Calu3 (cell line): ENCODE results near the gene ZDHHC22. TPM values are rescaled to one million over a fixed set of nuclear protein-coding genes. Genes with fewer than 3 reads are reported as not detected.

ENCODE experiments used
- BruUV-seq: library from RNA; stranded (reverse); fragments of 400-500 nt; replicated peaks from 2 replicates; lab custom pipeline; 2021; lab: Mats Ljungman, UMichigan
- CTCF ChIA-PET: fragments of 300-600 bp; sonication (Branson Sonifier 250); formaldehyde crosslinking; loops from one replicate; lab custom pipeline; 2022; ENCODE audit warnings: antibody characterized with exemption; lab: Charles Lee
- DNase-seq: peaks from one replicate; pipeline ENCODE4 v3.0.0; 2022
- H3K27ac Mint-ChIP-seq: one replicate; pipeline ENCODE4 v1.8.0; 2022; ENCODE audit warnings: mixed read lengths; ENCODE audit not compliant: unreplicated experiment
- H3K27me3 Mint-ChIP-seq: one replicate; pipeline ENCODE4 v1.8.0; 2022; ENCODE audit warnings: mixed read lengths; ENCODE audit not compliant: unreplicated experiment
- H3K36me3 Mint-ChIP-seq: one replicate; pipeline ENCODE4 v1.8.0; 2022; ENCODE audit warnings: mild to moderate bottlenecking, moderate library complexity, mixed read lengths; ENCODE audit not compliant: insufficient read depth, unreplicated experiment
- H3K4me1 Mint-ChIP-seq: one replicate; pipeline ENCODE4 v1.8.0; 2022; ENCODE audit warnings: mild to moderate bottlenecking, low read depth, mixed read lengths; ENCODE audit not compliant: unreplicated experiment
- H3K4me3 Mint-ChIP-seq: one replicate; pipeline ENCODE4 v1.8.0; 2022; ENCODE audit warnings: mild to moderate bottlenecking, low read depth, moderate library complexity, mixed read lengths; ENCODE audit not compliant: unreplicated experiment
- H3K9me3 Mint-ChIP-seq: one replicate; pipeline ENCODE4 v1.8.0; 2022; ENCODE audit warnings: low read depth, mixed read lengths; ENCODE audit not compliant: unreplicated experiment
- intact Hi-C: fragments of 100-400 bp; cut with micrococcal nuclease; formaldehyde crosslinking; loops from one replicate; pipeline ENCODE4 v1.10.0; 2022; ENCODE audit not compliant: unreplicated experiment
- total RNA-seq: library from RNA; stranded (reverse); gene quantifications from 2 replicates; pipeline ENCODE4 v1.2.3, GENCODE V29; 2022
- TF ChIP-seq, protein P1 (sequence below): fragments of 200-600 bp; IDR thresholded peaks from one replicate; pipeline ENCODE4 v1.8.0; 2022; ENCODE audit warnings: antibody characterized with exemption; ENCODE audit not compliant: unreplicated experiment

The ZDHHC22 gene
- total RNA-seq, 1 experiment from 2014 or later = not detected

DNA sequence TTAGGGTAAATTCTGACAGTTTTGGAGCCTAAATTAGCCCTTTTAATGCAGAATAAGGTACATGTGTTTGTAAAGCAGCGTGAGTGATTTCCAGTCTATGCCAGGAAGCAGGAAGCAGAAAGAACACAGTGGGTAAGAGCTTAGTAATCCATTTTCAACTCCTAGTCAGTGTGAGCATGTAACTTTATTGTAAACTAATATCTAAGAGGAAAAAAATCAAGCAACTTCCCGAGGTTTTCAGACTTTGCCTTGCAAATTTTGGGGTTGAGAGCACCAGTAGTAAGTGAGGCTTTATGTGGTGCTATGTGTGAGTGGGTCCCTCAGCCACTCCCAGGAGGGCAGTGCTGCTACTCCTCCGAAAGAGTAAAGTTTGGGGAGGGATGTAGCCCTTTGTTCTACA lies 40.6 kb downstream of the ZDHHC22 start:
- H3K4me1 Mint-ChIP-seq = peaks cover 25% of the 10 kb centered on the region
- no peaks in the 10 kb centered on the region for H3K27me3 Mint-ChIP-seq
- no peak overlapping the region for H3K27ac Mint-ChIP-seq
- peaks cover 21% of the 10 kb centered on the region for H3K36me3 Mint-ChIP-seq
- no peak for DNase-seq
- TF ChIP-seq, protein P1, sequence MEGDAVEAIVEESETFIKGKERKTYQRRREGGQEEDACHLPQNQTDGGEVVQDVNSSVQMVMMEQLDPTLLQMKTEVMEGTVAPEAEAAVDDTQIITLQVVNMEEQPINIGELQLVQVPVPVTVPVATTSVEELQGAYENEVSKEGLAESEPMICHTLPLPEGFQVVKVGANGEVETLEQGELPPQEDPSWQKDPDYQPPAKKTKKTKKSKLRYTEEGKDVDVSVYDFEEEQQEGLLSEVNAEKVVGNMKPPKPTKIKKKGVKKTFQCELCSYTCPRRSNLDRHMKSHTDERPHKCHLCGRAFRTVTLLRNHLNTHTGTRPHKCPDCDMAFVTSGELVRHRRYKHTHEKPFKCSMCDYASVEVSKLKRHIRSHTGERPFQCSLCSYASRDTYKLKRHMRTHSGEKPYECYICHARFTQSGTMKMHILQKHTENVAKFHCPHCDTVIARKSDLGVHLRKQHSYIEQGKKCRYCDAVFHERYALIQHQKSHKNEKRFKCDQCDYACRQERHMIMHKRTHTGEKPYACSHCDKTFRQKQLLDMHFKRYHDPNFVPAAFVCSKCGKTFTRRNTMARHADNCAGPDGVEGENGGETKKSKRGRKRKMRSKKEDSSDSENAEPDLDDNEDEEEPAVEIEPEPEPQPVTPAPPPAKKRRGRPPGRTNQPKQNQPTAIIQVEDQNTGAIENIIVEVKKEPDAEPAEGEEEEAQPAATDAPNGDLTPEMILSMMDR = no peak
- CTCF ChIA-PET = interaction anchor here (1.2 kb wide), 1 partner anchor 23 kb away, joined by 4 read pairs; no protein-coding TSS in a partner anchor
- H3K9me3 Mint-ChIP-seq = no peaks in the 10 kb centered on the region
- BruUV-seq = TSS peak; percentile 26
- intact Hi-C loops = no loop called here
- H3K4me3 Mint-ChIP-seq = no peak overlapping the region

DNA sequence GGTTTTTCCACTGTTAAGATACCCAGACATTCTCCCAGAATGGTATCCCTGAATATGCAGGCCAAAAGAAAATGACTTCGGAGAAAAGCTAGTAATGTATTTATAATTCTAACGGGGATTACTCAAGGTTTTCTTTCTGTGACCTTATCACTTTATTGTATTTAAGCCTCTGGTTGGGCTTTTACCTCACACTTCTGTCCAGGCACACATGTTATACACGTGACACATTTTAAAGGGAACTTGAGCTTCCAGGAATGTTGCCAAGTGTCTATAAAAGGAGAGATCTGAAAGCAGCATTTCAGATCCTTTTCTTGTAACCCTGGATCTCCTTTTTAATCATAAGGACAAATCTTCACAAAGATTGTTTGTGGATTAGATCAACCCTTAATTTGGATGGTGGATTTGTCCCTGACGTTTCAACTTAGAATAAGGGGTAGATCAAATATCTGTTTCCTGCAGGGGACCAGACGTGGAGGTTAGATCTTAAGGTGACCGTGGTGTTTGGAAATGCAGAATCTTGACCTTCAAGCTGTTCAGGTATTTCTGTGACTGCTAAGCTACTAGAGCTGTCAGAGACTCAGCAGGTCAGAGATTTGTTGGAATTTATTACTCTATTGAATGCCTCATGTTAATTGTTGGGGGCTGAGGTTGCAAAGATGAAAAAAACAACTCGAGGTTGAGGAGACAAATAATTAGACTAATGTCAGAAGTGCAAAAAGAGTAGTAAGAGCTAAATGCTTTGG lies 42.0 kb downstream of the ZDHHC22 start:
- CTCF ChIA-PET = interaction anchor here (0.5 to 2.1 kb wide), 4 partner anchors 24 to 114 kb away, joined by 3 to 7 read pairs (median 4); no protein-coding TSS in a partner anchor
- TF ChIP-seq, protein P1 = no peak
- no peak for DNase-seq
- no peaks in the 10 kb centered on the region for H3K9me3 Mint-ChIP-seq
- H3K27ac Mint-ChIP-seq = no peak overlapping the region
- no peaks in the 10 kb centered on the region for H3K27me3 Mint-ChIP-seq
- peaks cover 21% of the 10 kb centered on the region for H3K36me3 Mint-ChIP-seq
- H3K4me1 Mint-ChIP-seq = peaks cover 34% of the 10 kb centered on the region
- intact Hi-C loops = no loop called here
- peak overlapping the region; percentile 97 for H3K4me3 Mint-ChIP-seq
- BruUV-seq = no TSS peak

DNA sequence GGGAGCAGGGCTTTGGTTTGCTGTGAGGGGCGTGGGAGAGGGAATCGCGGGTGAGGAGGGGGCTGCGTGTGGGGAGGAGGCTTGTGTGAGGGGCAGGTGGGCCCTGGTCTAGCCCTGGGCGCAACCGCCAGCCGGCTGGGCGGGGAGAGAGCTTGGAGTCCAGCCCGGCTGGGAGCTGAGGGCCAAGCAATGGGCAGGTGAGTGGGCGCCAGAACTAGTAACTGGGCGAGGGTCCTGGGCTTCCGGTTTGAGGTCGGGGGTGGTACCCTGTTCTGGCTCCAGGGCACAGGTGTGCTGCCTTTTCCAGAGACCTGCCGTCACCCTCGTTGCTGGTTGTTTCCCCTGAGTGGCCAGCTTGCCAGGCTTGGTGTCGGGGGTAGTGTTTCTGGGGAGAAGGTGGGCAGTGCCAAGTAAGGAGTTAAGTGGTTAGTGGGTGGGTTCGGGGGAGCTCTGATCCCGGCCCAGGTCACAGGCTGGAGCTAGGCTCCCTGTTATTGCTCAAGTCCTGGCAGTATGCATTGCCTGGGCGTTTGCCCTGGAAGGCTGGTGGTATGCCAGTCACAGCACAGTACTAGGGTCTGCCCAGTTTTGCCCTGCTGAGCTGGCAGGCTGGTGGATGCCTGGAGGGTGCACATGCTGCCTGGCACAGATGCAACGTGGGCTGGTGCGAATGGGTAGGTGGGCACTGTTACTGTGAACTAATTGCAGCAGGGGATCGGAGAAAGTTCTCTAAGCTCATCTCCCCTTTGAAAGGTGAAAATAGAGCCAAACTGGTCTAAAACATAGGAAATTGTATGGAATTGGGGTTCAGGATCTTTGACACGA lies 42.9 kb downstream of the ZDHHC22 start:
- TF ChIP-seq, protein P1 = no peak
- DNase-seq = peak; percentile 28
- Mint-ChIP-seq H3K27ac (peak overlapping the region; percentile 94), H3K27me3 (no peaks in the 10 kb centered on the region), H3K4me1 (peaks cover 40% of the 10 kb centered on the region), H3K36me3 (peaks cover 21% of the 10 kb centered on the region), H3K9me3 (no peaks in the 10 kb centered on the region), H3K4me3 (peak overlapping the region; percentile 97)
- intact Hi-C loops = no loop called here
- BruUV-seq = no TSS peak
- CTCF ChIA-PET = interaction anchor here (0.5 to 2.1 kb wide), 7 partner anchors 25 to 286 kb away, joined by 3 to 8 read pairs (median 5); partner anchors contain the start of gene ANGEL1

DNA sequence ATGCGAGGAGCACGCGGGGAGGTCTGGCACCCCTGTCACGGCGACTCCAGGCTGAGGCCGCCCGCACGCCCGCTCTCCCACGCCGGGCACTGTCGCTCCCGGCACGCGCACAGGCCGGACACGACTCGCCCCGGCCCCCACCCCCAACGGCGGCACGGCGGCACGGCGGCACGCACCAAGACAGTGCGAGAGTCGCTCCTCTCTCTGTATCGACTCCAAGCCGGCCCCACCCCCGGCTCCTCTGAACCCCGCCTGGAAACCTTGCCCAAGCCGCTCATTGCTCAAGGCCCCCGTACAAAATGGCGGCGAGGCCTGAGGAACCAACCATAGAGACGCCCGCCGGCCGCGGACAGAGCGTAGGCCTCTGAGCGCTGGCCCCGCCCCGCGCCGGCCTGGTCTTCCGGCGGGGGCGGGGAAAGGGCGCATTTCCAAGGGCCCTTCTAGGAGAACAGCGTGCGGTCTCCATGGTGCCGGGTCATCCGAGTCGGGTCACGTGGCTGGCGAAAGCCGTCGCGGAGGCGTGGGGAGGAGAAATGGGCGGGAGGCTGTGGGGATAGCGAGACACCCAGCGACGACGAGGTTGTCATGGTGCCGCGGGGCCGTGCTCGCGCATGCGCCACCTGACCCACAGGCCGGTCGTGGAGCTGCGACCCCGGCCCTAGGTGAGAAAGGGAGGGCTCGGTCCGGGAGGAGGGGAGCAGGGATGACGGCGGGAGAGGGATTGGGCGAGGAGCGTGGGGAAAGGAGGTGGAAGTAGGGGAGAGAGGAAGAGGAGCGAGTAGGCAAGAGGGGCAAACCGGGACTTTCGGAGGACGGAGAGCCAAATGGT lies 43.7 kb downstream of the ZDHHC22 start, which contains the start of gene CIPC:
Gene CIPC (plus strand): TSS at position 559 of the 829 bp plus-strand sequence. CDS start 7,451 bp downstream, outside the sequence.
- peaks cover 21% of the 10 kb centered on the region for H3K36me3 Mint-ChIP-seq
- peak; percentile 98 for DNase-seq
- TF ChIP-seq, protein P1 = no peak
- CTCF ChIA-PET = interaction anchor here (0.5 to 2.3 kb wide), 9 partner anchors 26 to 285 kb away, joined by 3 to 10 read pairs (median 6); partner anchors contain the start of gene ANGEL1
- peaks cover 45% of the 10 kb centered on the region for H3K4me1 Mint-ChIP-seq
- H3K4me3 Mint-ChIP-seq = peak within 1 kb of the TSS; percentile 97
- H3K9me3 Mint-ChIP-seq = no peaks in the 10 kb centered on the region
- intact Hi-C loops = no loop called here
- no peaks in the 10 kb centered on the region for H3K27me3 Mint-ChIP-seq
- BruUV-seq = no TSS peak
- H3K27ac Mint-ChIP-seq = peak within 1 kb of the TSS; percentile 94
